Glutamatergic neuron (in vitro differentiated cells): Measurements from ENCODE around the gene SNRPD3. TPM values are rescaled to one million over a fixed set of nuclear protein-coding genes. Genes with fewer than 3 reads are reported as not detected.

Source experiments
- DNase-seq: peaks from one replicate; pipeline ENCODE4 v3.0.0; 2022
- H3K27ac Mint-ChIP-seq: one replicate; pipeline ENCODE4 v1.8.0; 2020; ENCODE audit warnings: mild to moderate bottlenecking, mixed read lengths, inconsistent platforms; ENCODE audit not compliant: unreplicated experiment
- H3K27me3 Mint-ChIP-seq: one replicate; pipeline ENCODE4 v1.8.0; 2020; ENCODE audit warnings: mild to moderate bottlenecking, moderate library complexity, mixed read lengths, inconsistent platforms; ENCODE audit not compliant: unreplicated experiment
- H3K36me3 Mint-ChIP-seq: one replicate; pipeline ENCODE4 v1.8.0; 2020; ENCODE audit warnings: mild to moderate bottlenecking, mixed read lengths, inconsistent platforms; ENCODE audit not compliant: unreplicated experiment
- H3K4me1 Mint-ChIP-seq: one replicate; pipeline ENCODE4 v1.8.0; 2020; ENCODE audit warnings: mild to moderate bottlenecking, low read depth, mixed read lengths, inconsistent platforms; ENCODE audit not compliant: unreplicated experiment
- H3K4me3 Mint-ChIP-seq: one replicate; pipeline ENCODE4 v1.8.0; 2020; ENCODE audit warnings: mild to moderate bottlenecking, mixed read lengths, inconsistent platforms; ENCODE audit not compliant: unreplicated experiment
- H3K9me3 Mint-ChIP-seq: one replicate; pipeline ENCODE4 v1.8.0; 2020; ENCODE audit warnings: mild to moderate bottlenecking, moderate library complexity, mixed read lengths, inconsistent platforms; ENCODE audit not compliant: unreplicated experiment
- CTCF ChIP-seq: fragments of 200-600 bp; sonication (generic); IDR thresholded peaks from one replicate; pipeline ENCODE4 v1.5.0; 2021; ENCODE audit not compliant: partially characterized antibody, unreplicated experiment
- total RNA-seq: library from RNA; stranded (reverse); fragmentation: NEBNext Ultra II Directional; extraction: Animal tissue kit (Norgen Biotek cat#: 25700); gene quantifications from one replicate; pipeline ENCODE4 v1.2.1, GENCODE V29; 2021; ENCODE audit not compliant: unreplicated experiment

Gene SNRPD3
- total RNA-seq, 1 donor from 2014 or later = 86.7 TPM

GRCh38 chr22:24585461-24585860 is 29.7 kb downstream of the SNRPD3 start:
- H3K4me1 Mint-ChIP-seq = peaks cover under 1% of the 10 kb centered on the region
- no peaks in the 10 kb centered on the region for H3K9me3 Mint-ChIP-seq
- H3K36me3 Mint-ChIP-seq = no peaks in the 10 kb centered on the region
- no peaks in the 10 kb centered on the region for H3K27me3 Mint-ChIP-seq
- H3K27ac Mint-ChIP-seq = no peak overlapping the region
- no peak for DNase-seq
- no peak overlapping the region for H3K4me3 Mint-ChIP-seq
- no peak for TF ChIP-seq CTCF

GRCh38 chr22:24585927-24586546 is 30.2 kb downstream of the SNRPD3 start:
- Mint-ChIP-seq H3K36me3 (no peaks in the 10 kb centered on the region), H3K27ac (no peak overlapping the region), H3K27me3 (no peaks in the 10 kb centered on the region), H3K9me3 (no peaks in the 10 kb centered on the region), H3K4me1 (peaks cover 4% of the 10 kb centered on the region), H3K4me3 (no peak overlapping the region)
- no peak for DNase-seq
- no peak for TF ChIP-seq CTCF

- peaks cover 2% of the 10 kb centered on the region for H3K9me3 Mint-ChIP-seq
- no peaks in the 10 kb centered on the region for H3K36me3 Mint-ChIP-seq
- H3K27me3 Mint-ChIP-seq = no peaks in the 10 kb centered on the region
- no peak for TF ChIP-seq CTCF
- no peak for DNase-seq
- H3K27ac Mint-ChIP-seq = no peak overlapping the region
- peaks cover 7% of the 10 kb centered on the region for H3K4me1 Mint-ChIP-seq
- no peak overlapping the region for H3K4me3 Mint-ChIP-seq
Observed at GRCh38 chr22:24587251-24587650, 31.5 kb downstream of the SNRPD3 start.

- peaks cover 1% of the 10 kb centered on the region for H3K27me3 Mint-ChIP-seq
- no peak overlapping the region for H3K4me3 Mint-ChIP-seq
- H3K9me3 Mint-ChIP-seq = peaks cover 3% of the 10 kb centered on the region
- H3K36me3 Mint-ChIP-seq = no peaks in the 10 kb centered on the region
- DNase-seq = no peak
- H3K4me1 Mint-ChIP-seq = peaks cover 7% of the 10 kb centered on the region
- no peak for TF ChIP-seq CTCF
- H3K27ac Mint-ChIP-seq = no peak overlapping the region
Observed at GRCh38 chr22:24587948-24588347, 32.1 kb downstream of the SNRPD3 start.

GRCh38 chr22:24588381-24588756 is 32.6 kb downstream of the SNRPD3 start:
- H3K4me3 Mint-ChIP-seq = no peak overlapping the region
- no peak overlapping the region for H3K27ac Mint-ChIP-seq
- H3K4me1 Mint-ChIP-seq = peaks cover 7% of the 10 kb centered on the region
- H3K36me3 Mint-ChIP-seq = no peaks in the 10 kb centered on the region
- H3K27me3 Mint-ChIP-seq = peaks cover 3% of the 10 kb centered on the region
- TF ChIP-seq CTCF = no peak
- no peak for DNase-seq
- peaks cover 4% of the 10 kb centered on the region for H3K9me3 Mint-ChIP-seq
